Measurements from ENCODE around the gene MYO1G.

- TF ChIP-seq FOXM1 (IDR thresholded peaks at IDR 0.05; ENCODE audit: borderline replicate concordance, low read depth) = no peak
- TF ChIP-seq EP300 (IDR thresholded peaks at IDR 0.05; ENCODE audit: borderline replicate concordance) = no peak
- no peak for TF ChIP-seq CEBPB (IDR thresholded peaks at IDR 0.05)
- no peak for TF ChIP-seq NFIC (IDR thresholded peaks at IDR 0.05)
- TF ChIP-seq TEAD4 (IDR thresholded peaks at IDR 0.05) = no peak
- no peak for TF ChIP-seq EGR1 (IDR thresholded peaks at IDR 0.05)
Measured at GRCh38 chr7:44985900-44986217, 7.0 kb upstream of the MYO1G start.
